ENCODE data around the gene BRD3OS. TPM values are rescaled to one million over a fixed set of nuclear protein-coding genes. Genes with fewer than 3 reads are reported as not detected.

Gene BRD3OS
- total and polyA plus RNA-seq, 2 donors (not counting 1 experiment from before 2014, with no cell fraction given): 12.0 to 25.3 TPM

- H4K20me1 ChIP-seq (ENCODE audit: control insufficient read depth, insufficient read depth, low read length, poor library complexity, severe bottlenecking): peaks cover 66% of the 10 kb centered on the region
- peak overlapping the region; percentile 99 for H3K4me2 ChIP-seq (replicated peaks; ENCODE audit: low read depth, low read length, poor library complexity, severe bottlenecking)
- TF ChIP-seq, protein P1, sequence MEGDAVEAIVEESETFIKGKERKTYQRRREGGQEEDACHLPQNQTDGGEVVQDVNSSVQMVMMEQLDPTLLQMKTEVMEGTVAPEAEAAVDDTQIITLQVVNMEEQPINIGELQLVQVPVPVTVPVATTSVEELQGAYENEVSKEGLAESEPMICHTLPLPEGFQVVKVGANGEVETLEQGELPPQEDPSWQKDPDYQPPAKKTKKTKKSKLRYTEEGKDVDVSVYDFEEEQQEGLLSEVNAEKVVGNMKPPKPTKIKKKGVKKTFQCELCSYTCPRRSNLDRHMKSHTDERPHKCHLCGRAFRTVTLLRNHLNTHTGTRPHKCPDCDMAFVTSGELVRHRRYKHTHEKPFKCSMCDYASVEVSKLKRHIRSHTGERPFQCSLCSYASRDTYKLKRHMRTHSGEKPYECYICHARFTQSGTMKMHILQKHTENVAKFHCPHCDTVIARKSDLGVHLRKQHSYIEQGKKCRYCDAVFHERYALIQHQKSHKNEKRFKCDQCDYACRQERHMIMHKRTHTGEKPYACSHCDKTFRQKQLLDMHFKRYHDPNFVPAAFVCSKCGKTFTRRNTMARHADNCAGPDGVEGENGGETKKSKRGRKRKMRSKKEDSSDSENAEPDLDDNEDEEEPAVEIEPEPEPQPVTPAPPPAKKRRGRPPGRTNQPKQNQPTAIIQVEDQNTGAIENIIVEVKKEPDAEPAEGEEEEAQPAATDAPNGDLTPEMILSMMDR (IDR thresholded peaks at IDR 0.05): no peak
- no peak for TF ChIP-seq EZH2 (IDR thresholded peaks at IDR 0.05; ENCODE audit: borderline replicate concordance, insufficient read depth, low read depth, low read length, poor library complexity, severe bottlenecking)
Observed at GRCh38 chr9:133989625-133990365, 35.5 kb upstream of the BRD3OS start.

More at GRCh38 chr9:133989625-133990365, 35.5 kb upstream of the BRD3OS start:
- H3K27ac ChIP-seq (ENCODE audit: low read length in 2 of 2): peak overlapping the region in 1 of 2 donors; percentile 33
- peaks cover 36 to 45% of the 10 kb centered on the region in 2 donors for H3K4me1 ChIP-seq (ENCODE audit: control insufficient read depth in 2 of 2, insufficient read depth in 2 of 2, low read length in 2 of 2)
- Mint-ChIP-seq H3K4me1 (peaks cover 56% of the 10 kb centered on the region), H3K4me3 (peak overlapping the region; percentile 94), H3K27me3 (no peaks in the 10 kb centered on the region), H3K27ac (peak overlapping the region; percentile 78), H3K9me3 (ENCODE audit: insufficient read depth) (no peaks in the 10 kb centered on the region)
- peak overlapping the region in 4 of 5 experiments; percentile 51 to 86 (median 78) for H3K4me3 ChIP-seq (ENCODE audit: control extremely low read depth in 1 of 5, extremely low read depth in 1 of 5, insufficient read depth in 1 of 5, low read depth in 2 of 5, low read length in 4 of 5)
- intact Hi-C loops (cut with micrococcal nuclease): loop anchor here (5.0 kb wide), 1 partner anchor 457 kb away; the partner anchor contains the start of gene ADAMTSL2
- WGBS (ENCODE audit: insufficient coverage): 82% methylated on average over 20 of the region's 24 CpGs
- H2AFZ ChIP-seq (ENCODE audit: insufficient read depth, low read depth, low read length, poor library complexity, severe bottlenecking): no peak overlapping the region
- peak overlapping the region; percentile 86 for H3K9ac ChIP-seq (ENCODE audit: low read length)
- DNase-seq (no peak), ATAC-seq (ENCODE audit: low read depth) (no peak)
- no peaks in the 10 kb centered on the region for H3K9me3 ChIP-seq (ENCODE audit: control extremely low read depth in 1 of 3, control insufficient read depth in 2 of 3, insufficient read depth in 1 of 3, low read length in 2 of 3)
- ChIA-PET POLR2A (interaction anchor here (0.6 to 3.4 kb wide), 6 partner anchors 13 to 179 kb away, joined by 3 to 19 read pairs (median 3); no protein-coding TSS in a partner anchor), CTCF (interaction anchor here (0.6 to 2.0 kb wide), 6 partner anchors 33 to 809 kb away, joined by 3 to 9 read pairs (median 4); no protein-coding TSS in a partner anchor)
- H3K27me3 ChIP-seq (replicated peaks in 1 of 4; ENCODE audit: control extremely low read depth in 1 of 4, control insufficient read depth in 3 of 4, insufficient read depth in 4 of 4, low read length in 3 of 4): no peaks in the 10 kb centered on the region
- H3K36me3 ChIP-seq (replicated peaks in 1 of 2; ENCODE audit: control extremely low read depth in 1 of 2, control insufficient read depth in 1 of 2, extremely low read depth in 1 of 2, insufficient read depth in 2 of 2, low read length in 1 of 2): no peaks in the 10 kb centered on the region
- H3K79me2 ChIP-seq (ENCODE audit: control insufficient read depth, insufficient read depth, low read length): peaks cover 81% of the 10 kb centered on the region
